IMR-90 (cell line): ENCODE measurements around the gene MAGI1. TPM values are rescaled to one million over a fixed set of nuclear protein-coding genes. Genes with fewer than 3 reads are reported as not detected.
A peak's percentile ranks its signal among the peaks of the same experiment; 100 is the strongest.

Experiments used
- ATAC-seq: fragments of 200-7000 bp; cut with Tn5 transposase; 2 replicates; pipeline ENCODE4 v1.9.1; 2020; ENCODE audit warnings: low read depth, mild to moderate bottlenecking, moderate library complexity
- BruUV-seq: library from RNA; stranded (reverse); fragments of 400-500 nt; replicated peaks from 2 replicates; lab custom pipeline; 2021; lab: Mats Ljungman, UMichigan
- CTCF ChIA-PET: fragments of 300-600 bp; formaldehyde crosslinking; extraction: SDS; loops from one replicate; lab custom pipeline; 2021; ENCODE audit warnings: antibody characterized with exemption; lab: Yijun Ruan, JAX
- POLR2A ChIA-PET: fragments of 300-600 bp; sonication (Branson Sonifier 250); formaldehyde crosslinking; loops from one replicate; lab custom pipeline; 2022; ENCODE audit warnings: antibody characterized with exemption; ENCODE audit not compliant: unreplicated experiment; lab: Charles Lee
- DNase-seq: peaks from one replicate; pipeline ENCODE4 v3.0.0; 2013
- H2AFZ ChIP-seq: replicated peaks from 2 replicates; pipeline ENCODE3; 2013; ENCODE audit warnings: low read length, mild to moderate bottlenecking; ENCODE audit not compliant: poor library complexity
- H2AK5ac ChIP-seq: 2 replicates; pipeline ENCODE4 v1.6.1; 2013; ENCODE audit warnings: low read depth, low read length, inconsistent platforms
- H2AK9ac ChIP-seq: replicated peaks from 2 replicates; pipeline ENCODE3; 2013; ENCODE audit warnings: mild to moderate bottlenecking, low read depth, low read length, moderate library complexity; ENCODE audit not compliant: poor library complexity
- H2BK120ac ChIP-seq: 2 replicates; pipeline ENCODE4 v1.6.1; 2013; ENCODE audit warnings: low read depth, low read length, inconsistent platforms
- H2BK15ac ChIP-seq: 3 replicates; pipeline ENCODE4 v1.6.1; 2013; ENCODE audit warnings: low read depth, low read length, inconsistent platforms
- H2BK20ac ChIP-seq: 2 replicates; pipeline ENCODE4 v1.6.1; 2013; ENCODE audit warnings: low read depth, mild to moderate bottlenecking, inconsistent platforms, low read length, moderate library complexity
- H2BK5ac ChIP-seq: 2 replicates; pipeline ENCODE4 v1.6.1; 2013; ENCODE audit warnings: mild to moderate bottlenecking, low read depth, low read length, inconsistent platforms; ENCODE audit not compliant: poor library complexity, severe bottlenecking
- H3K14ac ChIP-seq: replicated peaks from 2 replicates; pipeline ENCODE4 v1.6.1; 2013; ENCODE audit warnings: low read depth, low read length, inconsistent platforms
- H3K18ac ChIP-seq: 2 replicates; pipeline ENCODE4 v1.6.1; 2013; ENCODE audit warnings: low read depth, low read length, control low read depth
- H3K23ac ChIP-seq: 2 replicates; pipeline ENCODE4 v1.6.1; 2013; ENCODE audit warnings: low read depth, low read length, inconsistent platforms
- H3K27ac ChIP-seq: 2 replicates; pipeline ENCODE4 v1.5.1; 2013; ENCODE audit warnings: mild to moderate bottlenecking, control low read depth, low read length; ENCODE audit not compliant: insufficient read depth
- H3K27me3 ChIP-seq: 2 replicates; pipeline ENCODE4 v1.6.1; 2013; ENCODE audit warnings: low read length; ENCODE audit not compliant: control insufficient read depth, insufficient read depth
- H3K36me3 ChIP-seq: 2 replicates; pipeline ENCODE4 v1.6.1; 2013; ENCODE audit warnings: low read length, mixed read lengths; ENCODE audit not compliant: control insufficient read depth, insufficient read depth
- H3K4ac ChIP-seq: 2 replicates; pipeline ENCODE4 v1.6.1; 2013; ENCODE audit warnings: low read depth, low read length, inconsistent platforms
- H3K4me1 ChIP-seq: 2 replicates; pipeline ENCODE4 v1.6.1; 2013; ENCODE audit warnings: low read length, mixed read lengths; ENCODE audit not compliant: control insufficient read depth, insufficient read depth
- H3K4me2 ChIP-seq: 2 replicates; pipeline ENCODE4 v1.6.1; 2013; ENCODE audit warnings: low read depth, mild to moderate bottlenecking, control low read depth, low read length, moderate library complexity
- H3K4me3 ChIP-seq: 2 replicates; pipeline ENCODE4 v1.5.1; 2013; ENCODE audit warnings: low read depth, mild to moderate bottlenecking, control low read depth, low read length, moderate library complexity; ENCODE audit not compliant: insufficient read depth
- H3K56ac ChIP-seq: 2 replicates; pipeline ENCODE4 v1.6.1; 2013; ENCODE audit warnings: low read length, inconsistent platforms; ENCODE audit not compliant: insufficient read depth; ENCODE audit errors: extremely low read depth
- H3K79me1 ChIP-seq, 2 experiments: 2 replicates each; pipeline ENCODE4 v1.6.1; 2013; ENCODE audit warnings: low read length in 2 of 2, inconsistent platforms in 1 of 2, low read depth in 1 of 2
- H3K9ac ChIP-seq: 2 replicates; pipeline ENCODE4 v1.6.1; 2013; ENCODE audit warnings: low read depth, low read length, control low read depth
- H3K9me1 ChIP-seq: 2 replicates; pipeline ENCODE4 v1.6.1; 2013; ENCODE audit warnings: low read length, inconsistent platforms; ENCODE audit not compliant: insufficient read depth
- H3K9me3 ChIP-seq: 2 replicates; pipeline ENCODE4 v1.6.1; 2013; ENCODE audit warnings: low read length; ENCODE audit not compliant: control insufficient read depth, insufficient read depth
- H4K20me1 ChIP-seq: 2 replicates; pipeline ENCODE4 v1.6.1; 2013; ENCODE audit warnings: low read length, inconsistent platforms; ENCODE audit not compliant: insufficient read depth
- H4K5ac ChIP-seq: 2 replicates; pipeline ENCODE4 v1.6.1; 2013; ENCODE audit warnings: mild to moderate bottlenecking, low read depth, low read length, control low read depth
- H4K8ac ChIP-seq, 2 experiments: 2 replicates each; pipeline ENCODE4 v1.6.1; 2013; ENCODE audit warnings: low read depth in 2 of 2, low read length in 2 of 2, control low read depth in 1 of 2, inconsistent platforms in 1 of 2
- H4K91ac ChIP-seq: 2 replicates; pipeline ENCODE4 v1.6.1; 2013; ENCODE audit warnings: low read depth, low read length, inconsistent platforms; ENCODE audit not compliant: insufficient read depth
- BHLHE40 ChIP-seq: fragments of 150-350 bp; IDR thresholded peaks from 2 replicates; pipeline ENCODE4 v1.6.1; 2016; ENCODE audit warnings: mild to moderate bottlenecking, low read depth, low read length
- CEBPB ChIP-seq: IDR thresholded peaks from 2 replicates; pipeline ENCODE4 v1.6.1; 2012; ENCODE audit warnings: low read depth, low read length, improper control_type of control experiment
- CTCF ChIP-seq: conservative IDR thresholded peaks from 2 replicates; pipeline ENCODE4 v1.5.1; 2012; ENCODE audit warnings: mild to moderate bottlenecking, low read depth, low read length, improper control_type of control experiment
- FOS ChIP-seq: fragments of 150-350 bp; IDR thresholded peaks from 2 replicates; pipeline ENCODE4 v1.6.1; 2016; ENCODE audit warnings: low read depth, low read length
- MAFK ChIP-seq: IDR thresholded peaks from 2 replicates; pipeline ENCODE4 v1.6.1; 2012; ENCODE audit warnings: low read depth, low read length, improper control_type of control experiment
- MAZ ChIP-seq: IDR thresholded peaks from 2 replicates; pipeline ENCODE4 v1.6.1; 2012; ENCODE audit warnings: low read depth, mild to moderate bottlenecking, low read length, improper control_type of control experiment, moderate library complexity, borderline replicate concordance
- MXI1 ChIP-seq: IDR thresholded peaks from 2 replicates; pipeline ENCODE4 v1.6.1; 2012; ENCODE audit warnings: low read depth, mild to moderate bottlenecking, low read length, moderate library complexity, borderline replicate concordance
- NFE2L2 ChIP-seq: fragments of 150-350 bp; IDR thresholded peaks from 2 replicates; pipeline ENCODE4 v1.6.1; 2016; ENCODE audit warnings: low read depth, mild to moderate bottlenecking, low read length
- POLR2A ChIP-seq: IDR thresholded peaks from 2 replicates; pipeline ENCODE4 v1.6.1; 2012; ENCODE audit warnings: mild to moderate bottlenecking, low read depth, low read length
- RAD21 ChIP-seq: IDR thresholded peaks from 2 replicates; pipeline ENCODE4 v1.6.1; 2012; ENCODE audit warnings: low read length, improper control_type of control experiment
- RCOR1 ChIP-seq: IDR thresholded peaks from 2 replicates; pipeline ENCODE4 v1.6.1; 2012; ENCODE audit warnings: mild to moderate bottlenecking, low read length, improper control_type of control experiment; ENCODE audit not compliant: insufficient replicate concordance
- RFX5 ChIP-seq: IDR thresholded peaks from 2 replicates; pipeline ENCODE4 v1.8.0; 2012; ENCODE audit warnings: low read depth, mild to moderate bottlenecking, low read length, moderate library complexity
- SMC3 ChIP-seq: fragments of 150-350 bp; IDR thresholded peaks from 2 replicates; pipeline ENCODE4 v1.6.1; 2016; ENCODE audit warnings: low read depth, mild to moderate bottlenecking, antibody characterized with exemption, low read length, moderate library complexity
- USF2 ChIP-seq: fragments of 150-350 bp; IDR thresholded peaks from 2 replicates; pipeline ENCODE4 v1.6.1; 2017; ENCODE audit warnings: mild to moderate bottlenecking, antibody characterized with exemption, low read length, low read depth
- WGBS, 2 experiments: methylation state at CpG; one replicate each; pipeline versions ENCODE4 v1.1.5 to v1.1.7; 2013; ENCODE audit warnings: missing lambda C conversion rate in 2 of 2; ENCODE audit not compliant: insufficient read length in 1 of 2; ENCODE audit errors: extremely low coverage in 2 of 2; 5-methylcytosine and 5-hydroxymethylcytosine counted together
- dilution Hi-C: fragments of 300-500 bp; cut with HindIII; formaldehyde crosslinking; loops from one replicate; pipeline ENCODE4 v1.14.3; 2018; ENCODE audit warnings: low sequenced_read_pairs; ENCODE audit not compliant: unreplicated experiment
- in situ Hi-C: fragments of 300-500 bp; cut with MboI; formaldehyde crosslinking; loops from 3 replicates; pipeline ENCODE4 v1.14.3; 2019; ENCODE audit warnings: low sequenced_read_pairs, inconsistent platforms, mixed read lengths
- intact Hi-C: fragments of 100-400 bp; cut with micrococcal nuclease; formaldehyde crosslinking; loops from 2 replicates; pipeline ENCODE4 v1.10.0; 2022
- polyA plus RNA-seq, 3 experiments: library from polyadenylated mRNA; depleted of rRNA; stranded (reverse); fragments of >200 nt; gene quantifications; 2 replicates each; pipeline ENCODE4 v1.2.3, GENCODE V29; 2012; ENCODE audit warnings: low replicate concordance in 1 of 3
- total RNA-seq: library from RNA; depleted of rRNA; stranded (reverse); fragments of >200 nt; gene quantifications from 2 replicates; pipeline ENCODE4 v1.2.3, GENCODE V29; 2012

Gene MAGI1
- total and polyA plus RNA-seq, 2 of the 4 experiments (the other 2 are of a cell fraction), result 14.5 to 24.2 TPM

- Histone ChIP-seq H4K91ac (no peak overlapping the region), H3K9me1 (no peaks in the 10 kb centered on the region), H4K20me1 (no peaks in the 10 kb centered on the region; the same call in 1 of the 2 replicates), H2AK9ac (peak overlapping the region; percentile 31), H2BK20ac (no peak overlapping the region), H3K9me3 (no peaks in the 10 kb centered on the region), H3K18ac (no peak overlapping the region), H3K4me3 (peak overlapping the region; percentile 28), H3K27me3 (no peaks in the 10 kb centered on the region), H3K14ac (no peak overlapping the region), H3K27ac (no peak overlapping the region), H4K8ac (peak overlapping the region; percentile 79 to 86; a peak in 3 of 4 replicates), H2AFZ (peak overlapping the region; percentile 86), H3K36me3 (no peaks in the 10 kb centered on the region), H3K79me1 (peaks cover 18 to 30% of the 10 kb centered on the region in 2 experiments), H3K4ac (peak overlapping the region; percentile 46; the same call in 1 of the 2 replicates), H2AK5ac (peak overlapping the region; percentile 13; the same call in 1 of the 2 replicates), H3K56ac (no peak overlapping the region), H3K9ac (no peak overlapping the region; the same call in 1 of the 2 replicates), H4K5ac (peak overlapping the region; percentile 9; the same call in 1 of the 2 replicates), H3K23ac (peak overlapping the region; percentile 26; the same call in 1 of the 2 replicates), H2BK5ac (no peak overlapping the region), H2BK15ac (no peak overlapping the region), H3K4me2 (peak overlapping the region; percentile 84), H3K4me1 (peaks cover 4% of the 10 kb centered on the region; the same call in 1 of the 2 replicates), H2BK120ac (peak overlapping the region; percentile 5; the same call in 1 of the 2 replicates)
- ATAC-seq, result peak; percentile 82
- no peak for TF ChIP-seq RFX5
- TF ChIP-seq MXI1, result no peak
- no peak for TF ChIP-seq MAFK
- no peak for TF ChIP-seq RAD21
- TF ChIP-seq SMC3, result no peak
- no peak for TF ChIP-seq FOS
- TF ChIP-seq POLR2A, result no peak
- no peak for TF ChIP-seq MAZ
- no peak for TF ChIP-seq USF2
- TF ChIP-seq CEBPB, result no peak
- no peak for TF ChIP-seq NFE2L2
- TF ChIP-seq BHLHE40, result no peak
- TF ChIP-seq RCOR1, result no peak
- TF ChIP-seq CTCF, result no peak
- intact Hi-C loops (no loop called here), in situ Hi-C loops (no loop called here), dilution Hi-C loops (no loop called here)
- BruUV-seq, result no TSS peak
- DNase-seq, result peak; percentile 54
- ChIA-PET POLR2A (no interaction called here), CTCF (interaction anchor here (0.9 to 1.0 kb wide), 2 partner anchors 11 to 34 kb away, joined by 3 to 5 read pairs; no protein-coding TSS in a partner anchor)
- 0% methylated on average over 2 of the region's 34 CpGs; no CpG with 5 or more reads in 1 of the 2 experiments for WGBS, 2 experiments
Observed at GRCh38 chr3:65597226-65597951, 441.3 kb downstream of the MAGI1 start.
